C4-2B (cell line): ENCODE results near the gene MOAP1.
A peak's percentile ranks its signal among the peaks of the same experiment; 100 is the strongest.
"Not testable (repeated sequence)": the region's sequence is repeated elsewhere in the genome, so short reads cannot be mapped to it uniquely, and the experiment has no call there.

ENCODE experiments used
- H3K27ac ChIP-seq: fragments of 450-650 bp; 2 replicates; pipeline ENCODE4 v1.5.1; 2017
- CTCF ChIP-seq: fragments of 450-650 bp; conservative IDR thresholded peaks from 2 replicates; pipeline ENCODE4 v1.5.1; 2017; ENCODE audit warnings: mild to moderate bottlenecking
- ZFX ChIP-seq: fragments of 450-650 bp; IDR thresholded peaks from 2 replicates; pipeline ENCODE4 v1.6.1; 2017

Gene MOAP1

GRCh38 chr14:93184391-93185348 is at the start of gene MOAP1, which contains the start of gene LYSET:
MOAP1 (minus strand) TSS chr14:93184897; CDS start chr14:93184242, 655 bp downstream.
LYSET (plus strand) TSS chr14:93185317; CDS start chr14:93185406, 89 bp downstream.
- peak; percentile 97 for TF ChIP-seq ZFX
- peak; percentile 49 for TF ChIP-seq CTCF
- H3K27ac ChIP-seq: peak within 1 kb of the TSS; percentile 95

- not testable (repeated sequence) for H3K27ac ChIP-seq
These were observed 48.4 kb upstream of the MOAP1 start for GRCh38 chr14:93233078-93233477.

GRCh38 chr14:93232159-93232558 is 47.5 kb upstream of the MOAP1 start:
- no peak overlapping the region for H3K27ac ChIP-seq
- TF ChIP-seq ZFX (no peak), CTCF (no peak)

- no peak overlapping the region for H3K27ac ChIP-seq
These were observed 46.7 kb upstream of the MOAP1 start for GRCh38 chr14:93231129-93231979.

GRCh38 chr14:93230539-93230938 is 45.8 kb upstream of the MOAP1 start:
- no peak for TF ChIP-seq CTCF
- TF ChIP-seq ZFX: no peak
- H3K27ac ChIP-seq: no peak overlapping the region

More at GRCh38 chr14:93231129-93231979, 46.7 kb upstream of the MOAP1 start:
- TF ChIP-seq CTCF: no peak

- H3K27ac ChIP-seq: no peak overlapping the region
- TF ChIP-seq CTCF: no peak
- TF ChIP-seq ZFX: no peak
These were observed 43.9 kb upstream of the MOAP1 start for GRCh38 chr14:93228550-93228949.

GRCh38 chr14:93223565-93223964 is 38.9 kb upstream of the MOAP1 start:
- H3K27ac ChIP-seq: no peak overlapping the region
- TF ChIP-seq CTCF (no peak), ZFX (no peak)
